HEK293 (cell line): ENCODE data around the gene C1orf35.
A peak's percentile ranks its signal among the peaks of the same experiment; 100 is the strongest.

ENCODE experiments used
- GLI4 ChIP-seq: fragments of 450-650 bp; formaldehyde crosslinking; IDR thresholded peaks from 2 replicates; pipeline ENCODE4 v1.5.1; 2016; ENCODE audit warnings: missing biosample characterization, missing genetic modification characterization
- KLF1 ChIP-seq: fragments of 450-650 bp; formaldehyde crosslinking; IDR thresholded peaks from 2 replicates; pipeline ENCODE4 v1.5.1; 2016; ENCODE audit warnings: missing biosample characterization, missing genetic modification characterization
- SCRT1 ChIP-seq: fragments of 450-650 bp; formaldehyde crosslinking; IDR thresholded peaks from 2 replicates; pipeline ENCODE4 v1.5.1; 2016; ENCODE audit warnings: missing biosample characterization, missing genetic modification characterization, borderline replicate concordance
- SETDB1 ChIP-seq: IDR thresholded peaks from one replicate; pipeline ENCODE4 v1.6.1; 2017; ENCODE audit warnings: mild to moderate bottlenecking, low read length, moderate library complexity, mixed read lengths; ENCODE audit not compliant: insufficient read length
- ZBTB17 ChIP-seq: fragments of 450-650 bp; formaldehyde crosslinking; IDR thresholded peaks from 2 replicates; pipeline ENCODE4 v1.5.1; 2016; ENCODE audit warnings: missing biosample characterization, missing genetic modification characterization
- ZNF121 ChIP-seq: fragments of 450-650 bp; formaldehyde crosslinking; IDR thresholded peaks from 2 replicates; pipeline ENCODE4 v1.5.1; 2016; ENCODE audit warnings: missing biosample characterization, missing genetic modification characterization
- ZNF274 ChIP-seq, 2 experiments: fragments of 200-500 bp in 1 of 2; fragments of 450-650 bp in 1 of 2; sonication (Bioruptor generic) in 1 of 2; formaldehyde crosslinking in 1 of 2; IDR thresholded peaks; 2 replicates each; pipeline versions ENCODE4 v1.5.1 to v1.6.1; 2014 to 2016; ENCODE audit warnings: borderline replicate concordance in 1 of 2, inconsistent platforms in 1 of 2, low read length in 1 of 2, missing biosample characterization in 1 of 2, missing genetic modification characterization in 1 of 2
- ZNF404 ChIP-seq: fragments of 450-650 bp; formaldehyde crosslinking; IDR thresholded peaks from 2 replicates; pipeline ENCODE4 v1.5.1; 2017; ENCODE audit warnings: missing biosample characterization, missing genetic modification characterization
- ZNF473 ChIP-seq: fragments of 450-650 bp; formaldehyde crosslinking; IDR thresholded peaks from 2 replicates; pipeline ENCODE4 v1.5.1; 2017; ENCODE audit warnings: missing biosample characterization, missing genetic modification characterization
- ZNF529 ChIP-seq: fragments of 450-650 bp; formaldehyde crosslinking; IDR thresholded peaks from 2 replicates; pipeline ENCODE4 v1.5.1; 2017; ENCODE audit warnings: missing genetic modification characterization, missing biosample characterization; ENCODE audit not compliant: insufficient replicate concordance
- ZNF596 ChIP-seq: fragments of 450-650 bp; IDR thresholded peaks from 2 replicates; pipeline ENCODE4 v1.5.0; 2018; ENCODE audit warnings: missing biosample characterization, mild to moderate bottlenecking, missing genetic modification characterization, moderate library complexity
- ZNF600 ChIP-seq: fragments of 450-650 bp; formaldehyde crosslinking; IDR thresholded peaks from 2 replicates; pipeline ENCODE4 v1.5.1; 2016; ENCODE audit warnings: missing biosample characterization, missing genetic modification characterization
- ZNF629 ChIP-seq: fragments of 450-650 bp; formaldehyde crosslinking; IDR thresholded peaks from 2 replicates; pipeline ENCODE4 v1.5.1; 2017; ENCODE audit warnings: missing biosample characterization, missing genetic modification characterization
- ZNF658 ChIP-seq: fragments of 450-650 bp; formaldehyde crosslinking; IDR thresholded peaks from 2 replicates; pipeline ENCODE4; 2016; ENCODE audit warnings: missing biosample characterization, missing genetic modification characterization
- TF ChIP-seq, protein P1 (sequence below): fragments of 450-650 bp; formaldehyde crosslinking; IDR thresholded peaks from 2 replicates; pipeline ENCODE4 v1.5.1; 2016; ENCODE audit warnings: missing biosample characterization, missing genetic modification characterization
- TF ChIP-seq, protein P2 (sequence below): fragments of 450-650 bp; formaldehyde crosslinking; IDR thresholded peaks from 2 replicates; pipeline ENCODE4 v1.5.1; 2016; ENCODE audit warnings: missing biosample characterization, missing genetic modification characterization, borderline replicate concordance
- TF ChIP-seq, protein P3 (sequence below): fragments of 450-650 bp; formaldehyde crosslinking; IDR thresholded peaks from 2 replicates; pipeline ENCODE4 v1.5.1; 2016; ENCODE audit warnings: missing biosample characterization, missing genetic modification characterization
- TF ChIP-seq, protein P4 (sequence below): sonication (generic); formaldehyde crosslinking; IDR thresholded peaks from 2 replicates; pipeline ENCODE4 v1.8.1; 2022; ENCODE audit warnings: mild to moderate bottlenecking, moderate library complexity, missing genetic modification reagents
- TF ChIP-seq, protein P5 (sequence below): fragments of 450-650 bp; formaldehyde crosslinking; optimal IDR thresholded peaks from 2 replicates; pipeline ENCODE3; 2016; ENCODE audit warnings: missing biosample characterization, mild to moderate bottlenecking, missing genetic modification characterization
- TF ChIP-seq, protein P6 (sequence below): fragments of 450-650 bp; formaldehyde crosslinking; IDR thresholded peaks from 2 replicates; pipeline ENCODE4 v1.5.1; 2016; ENCODE audit warnings: missing biosample characterization, missing genetic modification characterization
- TF ChIP-seq, protein P7 (sequence below): fragments of 450-650 bp; formaldehyde crosslinking; IDR thresholded peaks from 2 replicates; pipeline ENCODE4 v1.5.1; 2016; ENCODE audit warnings: missing biosample characterization, missing genetic modification characterization
- TF ChIP-seq, protein P8 (sequence below): fragments of 450-650 bp; formaldehyde crosslinking; IDR thresholded peaks from 2 replicates; pipeline ENCODE4 v1.5.1; 2016; ENCODE audit warnings: missing biosample characterization, missing genetic modification characterization

The C1orf35 gene

DNA sequence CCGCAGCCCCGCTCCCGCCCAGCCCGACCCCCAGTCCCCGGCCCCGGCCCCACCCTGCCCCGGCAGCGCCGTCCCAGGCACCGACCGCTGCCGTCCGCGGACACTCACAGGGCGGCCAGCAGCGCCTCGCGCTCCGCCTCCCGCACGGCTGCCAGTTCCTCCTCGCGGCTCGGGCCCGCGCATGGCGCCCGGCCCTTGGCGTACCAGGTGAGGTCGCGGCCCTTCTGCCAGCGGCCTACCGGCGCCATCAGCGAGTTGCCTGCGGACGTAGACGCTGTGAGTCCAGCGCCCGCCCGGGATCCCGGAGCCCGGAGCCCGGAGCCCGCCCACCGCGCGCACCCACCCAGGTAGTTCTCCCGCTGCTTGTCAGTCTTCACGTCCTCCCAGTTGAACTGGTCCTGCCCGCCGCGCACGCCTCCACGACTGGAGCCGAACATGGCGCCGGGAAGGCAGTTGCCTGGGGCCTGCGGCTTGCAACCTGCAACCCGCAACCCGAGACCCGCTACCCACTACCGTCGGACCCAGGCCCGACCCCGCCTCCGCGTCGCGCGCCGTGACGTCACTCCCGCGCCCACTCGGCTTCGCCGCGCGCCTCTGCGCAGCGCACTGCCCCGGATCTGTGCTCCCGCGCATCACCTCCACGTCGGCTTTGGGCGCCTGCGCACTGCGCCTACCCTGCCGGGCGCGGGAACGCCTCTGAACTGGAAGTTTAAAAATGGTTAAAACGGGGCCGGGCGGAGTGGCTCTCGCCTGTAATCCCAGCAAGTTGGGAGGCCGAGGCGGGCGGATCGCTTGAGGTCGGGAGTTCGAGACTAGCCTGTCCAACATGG is at the start of gene C1orf35 (continued):
- TF ChIP-seq, protein P1, sequence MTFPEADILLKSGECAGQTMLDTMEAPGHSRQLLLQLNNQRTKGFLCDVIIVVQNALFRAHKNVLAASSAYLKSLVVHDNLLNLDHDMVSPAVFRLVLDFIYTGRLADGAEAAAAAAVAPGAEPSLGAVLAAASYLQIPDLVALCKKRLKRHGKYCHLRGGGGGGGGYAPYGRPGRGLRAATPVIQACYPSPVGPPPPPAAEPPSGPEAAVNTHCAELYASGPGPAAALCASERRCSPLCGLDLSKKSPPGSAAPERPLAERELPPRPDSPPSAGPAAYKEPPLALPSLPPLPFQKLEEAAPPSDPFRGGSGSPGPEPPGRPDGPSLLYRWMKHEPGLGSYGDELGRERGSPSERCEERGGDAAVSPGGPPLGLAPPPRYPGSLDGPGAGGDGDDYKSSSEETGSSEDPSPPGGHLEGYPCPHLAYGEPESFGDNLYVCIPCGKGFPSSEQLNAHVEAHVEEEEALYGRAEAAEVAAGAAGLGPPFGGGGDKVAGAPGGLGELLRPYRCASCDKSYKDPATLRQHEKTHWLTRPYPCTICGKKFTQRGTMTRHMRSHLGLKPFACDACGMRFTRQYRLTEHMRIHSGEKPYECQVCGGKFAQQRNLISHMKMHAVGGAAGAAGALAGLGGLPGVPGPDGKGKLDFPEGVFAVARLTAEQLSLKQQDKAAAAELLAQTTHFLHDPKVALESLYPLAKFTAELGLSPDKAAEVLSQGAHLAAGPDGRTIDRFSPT: peak; percentile 88
- TF ChIP-seq ZNF404 (tag by site-specific recombination): no peak
- TF ChIP-seq, protein P2, sequence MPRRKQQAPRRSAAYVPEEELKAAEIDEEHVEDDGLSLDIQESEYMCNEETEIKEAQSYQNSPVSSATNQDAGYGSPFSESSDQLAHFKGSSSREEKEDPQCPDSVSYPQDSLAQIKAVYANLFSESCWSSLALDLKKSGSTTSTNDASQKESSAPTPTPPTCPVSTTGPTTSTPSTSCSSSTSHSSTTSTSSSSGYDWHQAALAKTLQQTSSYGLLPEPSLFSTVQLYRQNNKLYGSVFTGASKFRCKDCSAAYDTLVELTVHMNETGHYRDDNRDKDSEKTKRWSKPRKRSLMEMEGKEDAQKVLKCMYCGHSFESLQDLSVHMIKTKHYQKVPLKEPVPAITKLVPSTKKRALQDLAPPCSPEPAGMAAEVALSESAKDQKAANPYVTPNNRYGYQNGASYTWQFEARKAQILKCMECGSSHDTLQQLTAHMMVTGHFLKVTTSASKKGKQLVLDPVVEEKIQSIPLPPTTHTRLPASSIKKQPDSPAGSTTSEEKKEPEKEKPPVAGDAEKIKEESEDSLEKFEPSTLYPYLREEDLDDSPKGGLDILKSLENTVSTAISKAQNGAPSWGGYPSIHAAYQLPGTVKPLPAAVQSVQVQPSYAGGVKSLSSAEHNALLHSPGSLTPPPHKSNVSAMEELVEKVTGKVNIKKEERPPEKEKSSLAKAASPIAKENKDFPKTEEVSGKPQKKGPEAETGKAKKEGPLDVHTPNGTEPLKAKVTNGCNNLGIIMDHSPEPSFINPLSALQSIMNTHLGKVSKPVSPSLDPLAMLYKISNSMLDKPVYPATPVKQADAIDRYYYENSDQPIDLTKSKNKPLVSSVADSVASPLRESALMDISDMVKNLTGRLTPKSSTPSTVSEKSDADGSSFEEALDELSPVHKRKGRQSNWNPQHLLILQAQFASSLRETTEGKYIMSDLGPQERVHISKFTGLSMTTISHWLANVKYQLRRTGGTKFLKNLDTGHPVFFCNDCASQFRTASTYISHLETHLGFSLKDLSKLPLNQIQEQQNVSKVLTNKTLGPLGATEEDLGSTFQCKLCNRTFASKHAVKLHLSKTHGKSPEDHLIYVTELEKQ (tag by site-specific recombination): no peak; the same call in 1 of the 2 replicates
- peak; percentile 61; the same call in 1 of the 2 replicates for TF ChIP-seq GLI4 (tag by site-specific recombination)
- TF ChIP-seq, protein P3, sequence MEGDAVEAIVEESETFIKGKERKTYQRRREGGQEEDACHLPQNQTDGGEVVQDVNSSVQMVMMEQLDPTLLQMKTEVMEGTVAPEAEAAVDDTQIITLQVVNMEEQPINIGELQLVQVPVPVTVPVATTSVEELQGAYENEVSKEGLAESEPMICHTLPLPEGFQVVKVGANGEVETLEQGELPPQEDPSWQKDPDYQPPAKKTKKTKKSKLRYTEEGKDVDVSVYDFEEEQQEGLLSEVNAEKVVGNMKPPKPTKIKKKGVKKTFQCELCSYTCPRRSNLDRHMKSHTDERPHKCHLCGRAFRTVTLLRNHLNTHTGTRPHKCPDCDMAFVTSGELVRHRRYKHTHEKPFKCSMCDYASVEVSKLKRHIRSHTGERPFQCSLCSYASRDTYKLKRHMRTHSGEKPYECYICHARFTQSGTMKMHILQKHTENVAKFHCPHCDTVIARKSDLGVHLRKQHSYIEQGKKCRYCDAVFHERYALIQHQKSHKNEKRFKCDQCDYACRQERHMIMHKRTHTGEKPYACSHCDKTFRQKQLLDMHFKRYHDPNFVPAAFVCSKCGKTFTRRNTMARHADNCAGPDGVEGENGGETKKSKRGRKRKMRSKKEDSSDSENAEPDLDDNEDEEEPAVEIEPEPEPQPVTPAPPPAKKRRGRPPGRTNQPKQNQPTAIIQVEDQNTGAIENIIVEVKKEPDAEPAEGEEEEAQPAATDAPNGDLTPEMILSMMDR (tag by site-specific recombination): peak; percentile 51; the same call in 1 of the 2 replicates
- no peak for TF ChIP-seq ZNF473 (tag by site-specific recombination)
- TF ChIP-seq, protein P4, sequence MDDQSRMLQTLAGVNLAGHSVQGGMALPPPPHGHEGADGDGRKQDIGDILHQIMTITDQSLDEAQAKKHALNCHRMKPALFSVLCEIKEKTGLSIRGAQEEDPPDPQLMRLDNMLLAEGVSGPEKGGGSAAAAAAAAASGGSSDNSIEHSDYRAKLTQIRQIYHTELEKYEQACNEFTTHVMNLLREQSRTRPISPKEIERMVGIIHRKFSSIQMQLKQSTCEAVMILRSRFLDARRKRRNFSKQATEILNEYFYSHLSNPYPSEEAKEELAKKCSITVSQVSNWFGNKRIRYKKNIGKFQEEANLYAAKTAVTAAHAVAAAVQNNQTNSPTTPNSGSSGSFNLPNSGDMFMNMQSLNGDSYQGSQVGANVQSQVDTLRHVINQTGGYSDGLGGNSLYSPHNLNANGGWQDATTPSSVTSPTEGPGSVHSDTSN (CRISPR knock-in tag): peak; percentile 92
- TF ChIP-seq ZNF600 (tag by site-specific recombination): no peak
- TF ChIP-seq, protein P5, sequence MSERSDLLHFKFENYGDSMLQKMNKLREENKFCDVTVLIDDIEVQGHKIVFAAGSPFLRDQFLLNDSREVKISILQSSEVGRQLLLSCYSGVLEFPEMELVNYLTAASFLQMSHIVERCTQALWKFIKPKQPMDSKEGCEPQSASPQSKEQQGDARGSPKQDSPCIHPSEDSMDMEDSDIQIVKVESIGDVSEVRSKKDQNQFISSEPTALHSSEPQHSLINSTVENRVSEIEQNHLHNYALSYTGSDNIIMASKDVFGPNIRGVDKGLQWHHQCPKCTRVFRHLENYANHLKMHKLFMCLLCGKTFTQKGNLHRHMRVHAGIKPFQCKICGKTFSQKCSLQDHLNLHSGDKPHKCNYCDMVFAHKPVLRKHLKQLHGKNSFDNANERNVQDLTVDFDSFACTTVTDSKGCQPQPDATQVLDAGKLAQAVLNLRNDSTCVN (tag by site-specific recombination): peak; percentile 100
- no peak for TF ChIP-seq ZNF529 (tag by site-specific recombination)
- peak; percentile 98 for TF ChIP-seq ZNF629 (tag by site-specific recombination)
- TF ChIP-seq ZNF121: peak; percentile 56; the same call in 1 of the 2 replicates
- TF ChIP-seq ZNF658 (tag by site-specific recombination): no peak
- TF ChIP-seq SETDB1: no peak
- TF ChIP-seq, protein P6, sequence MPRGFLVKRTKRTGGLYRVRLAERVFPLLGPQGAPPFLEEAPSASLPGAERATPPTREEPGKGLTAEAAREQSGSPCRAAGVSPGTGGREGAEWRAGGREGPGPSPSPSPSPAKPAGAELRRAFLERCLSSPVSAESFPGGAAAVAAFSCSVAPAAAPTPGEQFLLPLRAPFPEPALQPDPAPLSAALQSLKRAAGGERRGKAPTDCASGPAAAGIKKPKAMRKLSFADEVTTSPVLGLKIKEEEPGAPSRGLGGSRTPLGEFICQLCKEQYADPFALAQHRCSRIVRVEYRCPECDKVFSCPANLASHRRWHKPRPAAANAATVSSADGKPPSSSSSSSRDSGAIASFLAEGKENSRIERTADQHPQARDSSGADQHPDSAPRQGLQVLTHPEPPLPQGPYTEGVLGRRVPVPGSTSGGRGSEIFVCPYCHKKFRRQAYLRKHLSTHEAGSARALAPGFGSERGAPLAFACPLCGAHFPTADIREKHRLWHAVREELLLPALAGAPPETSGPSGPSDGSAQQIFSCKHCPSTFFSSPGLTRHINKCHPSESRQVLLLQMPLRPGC (tag by site-specific recombination): peak; percentile 76; the same call in 1 of the 2 replicates
- no peak for TF ChIP-seq ZNF274 (IDR thresholded peaks at IDR 0.05; ENCODE audit: low read length)
- TF ChIP-seq ZNF274 (tag by site-specific recombination; IDR thresholded peaks at IDR 0.05; ENCODE audit: borderline replicate concordance): no peak
- peak; percentile 61 for TF ChIP-seq KLF1 (tag by site-specific recombination)
- TF ChIP-seq, protein P7, sequence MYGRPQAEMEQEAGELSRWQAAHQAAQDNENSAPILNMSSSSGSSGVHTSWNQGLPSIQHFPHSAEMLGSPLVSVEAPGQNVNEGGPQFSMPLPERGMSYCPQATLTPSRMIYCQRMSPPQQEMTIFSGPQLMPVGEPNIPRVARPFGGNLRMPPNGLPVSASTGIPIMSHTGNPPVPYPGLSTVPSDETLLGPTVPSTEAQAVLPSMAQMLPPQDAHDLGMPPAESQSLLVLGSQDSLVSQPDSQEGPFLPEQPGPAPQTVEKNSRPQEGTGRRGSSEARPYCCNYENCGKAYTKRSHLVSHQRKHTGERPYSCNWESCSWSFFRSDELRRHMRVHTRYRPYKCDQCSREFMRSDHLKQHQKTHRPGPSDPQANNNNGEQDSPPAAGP (tag by site-specific recombination): peak; percentile 96
- TF ChIP-seq, protein P8, sequence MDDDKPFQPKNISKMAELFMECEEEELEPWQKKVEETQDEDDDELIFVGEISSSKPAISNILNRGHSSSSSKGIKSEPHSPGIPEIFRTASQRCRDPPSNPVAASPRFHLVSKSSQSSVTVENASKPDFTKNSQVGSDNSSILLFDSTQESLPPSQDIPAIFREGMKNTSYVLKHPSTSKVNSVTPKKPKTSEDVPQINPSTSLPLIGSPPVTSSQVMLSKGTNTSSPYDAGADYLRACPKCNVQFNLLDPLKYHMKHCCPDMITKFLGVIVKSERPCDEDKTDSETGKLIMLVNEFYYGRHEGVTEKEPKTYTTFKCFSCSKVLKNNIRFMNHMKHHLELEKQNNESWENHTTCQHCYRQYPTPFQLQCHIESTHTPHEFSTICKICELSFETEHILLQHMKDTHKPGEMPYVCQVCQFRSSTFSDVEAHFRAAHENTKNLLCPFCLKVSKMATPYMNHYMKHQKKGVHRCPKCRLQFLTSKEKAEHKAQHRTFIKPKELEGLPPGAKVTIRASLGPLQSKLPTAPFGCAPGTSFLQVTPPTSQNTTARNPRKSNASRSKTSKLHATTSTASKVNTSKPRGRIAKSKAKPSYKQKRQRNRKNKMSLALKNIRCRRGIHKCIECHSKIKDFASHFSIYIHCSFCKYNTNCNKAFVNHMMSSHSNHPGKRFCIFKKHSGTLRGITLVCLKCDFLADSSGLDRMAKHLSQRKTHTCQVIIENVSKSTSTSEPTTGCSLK (tag by site-specific recombination): no peak
- peak; percentile 20; the same call in 1 of the 2 replicates for TF ChIP-seq ZNF596
- peak; percentile 99 for TF ChIP-seq ZBTB17 (tag by site-specific recombination)
- no peak for TF ChIP-seq SCRT1 (tag by site-specific recombination)
